ENCODE data around the gene C12orf75. TPM values are rescaled to one million over a fixed set of nuclear protein-coding genes. Genes with fewer than 3 reads are reported as not detected.
"Not testable (repeated sequence)": the region's sequence is repeated elsewhere in the genome, so short reads cannot be mapped to it uniquely, and the experiment has no call there.

C12orf75 gene
- total and polyA plus RNA-seq, 4 donors = 75.9 to 661 (median 229) TPM

GRCh38 chr12:105336411-105336810 is 5.9 kb downstream of the C12orf75 start:
- intact Hi-C loops (cut with DNase I) = loop anchor here in 1 of 2 donors (5.0 kb wide), 1 partner anchor 41 kb away; no protein-coding TSS in a partner anchor
- Histone ChIP-seq H3K27ac (ENCODE audit: low read depth in 1 of 2, low read length in 2 of 2) (peak overlapping the region in 1 of 2 donors; percentile 37), H3K4me1 (ENCODE audit: control insufficient read depth in 1 of 2, insufficient read depth in 2 of 2, low read length in 2 of 2) (peaks cover 3% of the 10 kb centered on the region in 2 donors), H3K36me3 (ENCODE audit: control insufficient read depth in 1 of 2, insufficient read depth in 2 of 2, low read length in 1 of 2) (no peaks in the 10 kb centered on the region), H3K27me3 (ENCODE audit: control insufficient read depth in 1 of 2, insufficient read depth in 2 of 2, low read length in 1 of 2) (no peaks in the 10 kb centered on the region), H3K4me3 (ENCODE audit: low read length in 2 of 2) (no peak overlapping the region), H3K9me3 (ENCODE audit: control insufficient read depth, low read length) (no peaks in the 10 kb centered on the region)
- ATAC-seq (ENCODE audit: low FRiP score) (no peak), DNase-seq (no peak)
- WGBS, 2 donors = 86 to 87% methylated on average over 7 of the region's 7 CpGs

GRCh38 chr12:105337391-105337790 is 6.9 kb downstream of the C12orf75 start:
- DNase-seq (no peak), ATAC-seq (ENCODE audit: low FRiP score) (no peak)
- Histone ChIP-seq H3K36me3 (ENCODE audit: control insufficient read depth in 1 of 2, insufficient read depth in 2 of 2, low read length in 1 of 2) (no peaks in the 10 kb centered on the region), H3K4me1 (ENCODE audit: control insufficient read depth in 1 of 2, insufficient read depth in 2 of 2, low read length in 2 of 2) (peaks cover 5% of the 10 kb centered on the region in 2 donors), H3K27me3 (ENCODE audit: control insufficient read depth in 1 of 2, insufficient read depth in 2 of 2, low read length in 1 of 2) (no peaks in the 10 kb centered on the region), H3K27ac (ENCODE audit: low read depth in 1 of 2, low read length in 2 of 2) (no peak overlapping the region), H3K4me3 (ENCODE audit: low read length in 2 of 2) (no peak overlapping the region), H3K9me3 (ENCODE audit: control insufficient read depth, low read length) (no peaks in the 10 kb centered on the region)
- intact Hi-C loops (cut with DNase I) = loop anchor here in 1 of 2 donors (5.0 kb wide), 1 partner anchor 40 kb away; no protein-coding TSS in a partner anchor
- WGBS, 2 donors = 86 to 93% methylated on average over 3 of the region's 3 CpGs

DNA sequence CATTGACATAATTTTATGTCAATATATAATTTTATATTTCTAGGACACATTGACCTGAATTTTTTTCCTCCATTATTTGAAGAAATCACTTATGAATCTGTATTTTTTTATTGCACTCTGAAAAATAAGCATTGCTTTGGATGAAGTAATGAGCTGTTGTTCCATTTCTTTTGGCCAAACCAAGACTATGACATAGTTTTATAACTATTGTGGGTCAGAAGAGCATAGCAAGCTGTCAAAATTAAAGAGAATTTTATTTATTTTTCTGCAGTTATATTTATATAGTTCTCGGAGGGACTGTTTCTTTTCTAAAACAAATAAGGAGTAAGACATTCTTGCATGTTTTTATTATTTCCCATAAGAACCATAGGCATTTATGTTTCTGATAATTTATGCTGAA is 8.5 kb downstream of the C12orf75 start:
- DNase-seq = no peak
- intact Hi-C loops (cut with DNase I) = loop anchor here in 1 of 2 donors (5.0 kb wide), 1 partner anchor 38 kb away; no protein-coding TSS in a partner anchor
- Histone ChIP-seq H3K4me1 (ENCODE audit: control insufficient read depth in 1 of 2, insufficient read depth in 2 of 2, low read length in 2 of 2) (peaks cover 3 to 8% of the 10 kb centered on the region in 2 donors), H3K36me3 (ENCODE audit: control insufficient read depth in 1 of 2, insufficient read depth in 2 of 2, low read length in 1 of 2) (no peaks in the 10 kb centered on the region), H3K9me3 (ENCODE audit: control insufficient read depth, low read length) (no peaks in the 10 kb centered on the region), H3K27ac (ENCODE audit: low read depth in 1 of 2, low read length in 2 of 2) (peak overlapping the region in 1 of 2 donors; percentile 8), H3K4me3 (ENCODE audit: low read length in 2 of 2) (no peak overlapping the region), H3K27me3 (ENCODE audit: control insufficient read depth in 1 of 2, insufficient read depth in 2 of 2, low read length in 1 of 2) (no peaks in the 10 kb centered on the region)
- WGBS, 2 donors = 2 to 5% methylated on average over 1 of the region's 1 CpG
- no peak for ATAC-seq (ENCODE audit: low FRiP score)

DNA sequence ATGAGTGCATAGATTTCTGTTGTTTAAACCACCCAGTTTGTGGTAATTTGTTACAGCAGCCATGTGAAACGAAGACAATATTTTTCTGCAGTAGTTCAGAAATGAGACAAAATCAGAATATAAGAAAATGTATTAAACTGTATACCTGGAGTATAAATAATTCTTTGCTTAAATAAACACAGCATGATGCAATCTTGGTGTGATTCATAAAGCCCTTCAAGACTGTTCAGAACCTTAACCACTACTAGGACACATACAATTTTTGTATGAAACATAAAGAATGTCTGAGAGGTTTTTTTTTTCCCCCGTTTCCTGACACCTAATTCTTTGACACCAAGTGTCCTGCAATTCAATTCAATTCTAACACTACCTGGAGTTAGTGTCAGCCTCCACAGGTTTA is 10.5 kb downstream of the C12orf75 start:
- Histone ChIP-seq H3K36me3 (ENCODE audit: control insufficient read depth in 1 of 2, insufficient read depth in 2 of 2, low read length in 1 of 2) (no peaks in the 10 kb centered on the region), H3K9me3 (ENCODE audit: control insufficient read depth, low read length) (no peaks in the 10 kb centered on the region), H3K4me1 (ENCODE audit: control insufficient read depth in 1 of 2, insufficient read depth in 2 of 2, low read length in 2 of 2) (peaks cover 3 to 8% of the 10 kb centered on the region in 2 donors), H3K4me3 (ENCODE audit: low read length in 2 of 2) (no peak overlapping the region), H3K27ac (ENCODE audit: low read depth in 1 of 2, low read length in 2 of 2) (no peak overlapping the region), H3K27me3 (ENCODE audit: control insufficient read depth in 1 of 2, insufficient read depth in 2 of 2, low read length in 1 of 2) (no peaks in the 10 kb centered on the region)
- DNase-seq (no peak), ATAC-seq (ENCODE audit: low FRiP score) (no peak)
- 94 to 98% methylated on average over 2 of the region's 2 CpGs for WGBS, 2 donors
- intact Hi-C loops (cut with DNase I) = no loop called here

- H3K4me1 ChIP-seq (ENCODE audit: control insufficient read depth in 1 of 2, insufficient read depth in 2 of 2, low read length in 2 of 2); H3K36me3 ChIP-seq (ENCODE audit: control insufficient read depth in 1 of 2, insufficient read depth in 2 of 2, low read length in 1 of 2); H3K4me3 ChIP-seq (ENCODE audit: low read length in 2 of 2); H3K9me3 ChIP-seq (ENCODE audit: control insufficient read depth, low read length); H3K27me3 ChIP-seq (ENCODE audit: control insufficient read depth in 1 of 2, insufficient read depth in 2 of 2, low read length in 1 of 2); DNase-seq; ATAC-seq (ENCODE audit: low FRiP score); intact Hi-C loops (cut with DNase I): not testable (repeated sequence)
- peak overlapping the region in 1 of 2 donors; percentile 41 for H3K27ac ChIP-seq (ENCODE audit: low read depth in 1 of 2, low read length in 2 of 2)
- WGBS, 2 donors = 94 to 96% methylated on average over 1 of the region's 1 CpG
These were observed 11.1 kb downstream of the C12orf75 start for GRCh38 chr12:105341620-105342019.

GRCh38 chr12:105342464-105342863 is 12.0 kb downstream of the C12orf75 start:
- Histone ChIP-seq H3K9me3 (ENCODE audit: control insufficient read depth, low read length) (no peaks in the 10 kb centered on the region), H3K27ac (ENCODE audit: low read depth in 1 of 2, low read length in 2 of 2) (peak overlapping the region; percentile 45 to 60), H3K36me3 (ENCODE audit: control insufficient read depth in 1 of 2, insufficient read depth in 2 of 2, low read length in 1 of 2) (no peaks in the 10 kb centered on the region), H3K4me3 (ENCODE audit: low read length in 2 of 2) (no peak overlapping the region), H3K27me3 (ENCODE audit: control insufficient read depth in 1 of 2, insufficient read depth in 2 of 2, low read length in 1 of 2) (no peaks in the 10 kb centered on the region), H3K4me1 (ENCODE audit: control insufficient read depth in 1 of 2, insufficient read depth in 2 of 2, low read length in 2 of 2) (peaks cover 3 to 7% of the 10 kb centered on the region in 2 donors)
- no peak for ATAC-seq (ENCODE audit: low FRiP score)
- DNase-seq = no peak
- intact Hi-C loops (cut with DNase I) = no loop called here

GRCh38 chr12:105343836-105344235 is 13.3 kb downstream of the C12orf75 start:
- Histone ChIP-seq H3K4me1 (ENCODE audit: control insufficient read depth in 1 of 2, insufficient read depth in 2 of 2, low read length in 2 of 2) (peaks cover 3 to 9% of the 10 kb centered on the region in 2 donors), H3K9me3 (ENCODE audit: control insufficient read depth, low read length) (no peaks in the 10 kb centered on the region), H3K27ac (ENCODE audit: low read depth in 1 of 2, low read length in 2 of 2) (peak overlapping the region in 1 of 2 donors; percentile 32), H3K4me3 (ENCODE audit: low read length in 2 of 2) (no peak overlapping the region), H3K36me3 (ENCODE audit: control insufficient read depth in 1 of 2, insufficient read depth in 2 of 2, low read length in 1 of 2) (no peaks in the 10 kb centered on the region), H3K27me3 (ENCODE audit: control insufficient read depth in 1 of 2, insufficient read depth in 2 of 2, low read length in 1 of 2) (no peaks in the 10 kb centered on the region)
- ATAC-seq (ENCODE audit: low FRiP score) (no peak), DNase-seq (no peak)
- intact Hi-C loops (cut with DNase I) = no loop called here
- 63 to 70% methylated on average over 1 of the region's 1 CpG for WGBS, 2 donors

DNA sequence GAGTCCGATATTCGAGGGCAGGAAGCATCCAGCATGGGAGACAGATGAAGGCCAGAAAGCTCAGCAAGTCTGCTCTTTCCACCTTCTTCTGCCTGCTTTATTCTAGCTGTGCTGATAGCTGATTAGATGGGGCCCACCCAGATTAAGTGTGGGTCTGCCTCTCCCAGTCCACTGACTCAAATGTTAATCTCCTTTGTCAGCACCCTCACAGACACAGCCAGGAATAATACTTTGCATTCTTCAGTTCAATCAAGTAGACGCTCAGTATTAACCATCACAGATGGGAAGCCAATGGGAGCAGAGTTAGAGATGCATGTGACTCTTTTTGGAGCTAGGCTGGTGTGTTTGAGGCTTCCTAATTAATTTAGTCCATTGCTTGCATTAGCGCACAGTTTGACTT is 17.0 kb downstream of the C12orf75 start:
- ATAC-seq (ENCODE audit: low FRiP score) (no peak), DNase-seq (no peak)
- H3K27me3 ChIP-seq (ENCODE audit: control insufficient read depth in 1 of 2, insufficient read depth in 2 of 2, low read length in 1 of 2) = no peaks in the 10 kb centered on the region
- WGBS, 2 donors = 65 to 71% methylated on average over 4 of the region's 4 CpGs
- intact Hi-C loops (cut with DNase I) = no loop called here
- H3K4me3 ChIP-seq (ENCODE audit: low read length in 2 of 2) = no peak overlapping the region
- H3K9me3 ChIP-seq (ENCODE audit: control insufficient read depth, low read length) = no peaks in the 10 kb centered on the region
- H3K4me1 ChIP-seq (ENCODE audit: control insufficient read depth in 1 of 2, insufficient read depth in 2 of 2, low read length in 2 of 2) = peaks cover under 1 to 13% of the 10 kb centered on the region in 2 donors
- no peaks in the 10 kb centered on the region for H3K36me3 ChIP-seq (ENCODE audit: control insufficient read depth in 1 of 2, insufficient read depth in 2 of 2, low read length in 1 of 2)
- no peak overlapping the region for H3K27ac ChIP-seq (ENCODE audit: low read depth in 1 of 2, low read length in 2 of 2)

GRCh38 chr12:105348142-105348541 is 17.7 kb downstream of the C12orf75 start:
- no peaks in the 10 kb centered on the region for H3K27me3 ChIP-seq (ENCODE audit: control insufficient read depth in 1 of 2, insufficient read depth in 2 of 2, low read length in 1 of 2)
- intact Hi-C loops (cut with DNase I) = no loop called here
- no peaks in the 10 kb centered on the region for H3K9me3 ChIP-seq (ENCODE audit: control insufficient read depth, low read length)
- WGBS, 2 donors = 71 to 77% methylated on average over 3 of the region's 3 CpGs
- peaks cover 4 to 11% of the 10 kb centered on the region in 2 donors for H3K4me1 ChIP-seq (ENCODE audit: control insufficient read depth in 1 of 2, insufficient read depth in 2 of 2, low read length in 2 of 2)
- no peak overlapping the region for H3K27ac ChIP-seq (ENCODE audit: low read depth in 1 of 2, low read length in 2 of 2)
- no peak overlapping the region for H3K4me3 ChIP-seq (ENCODE audit: low read length in 2 of 2)
- ATAC-seq (ENCODE audit: low FRiP score) (no peak), DNase-seq (no peak)
- H3K36me3 ChIP-seq (ENCODE audit: control insufficient read depth in 1 of 2, insufficient read depth in 2 of 2, low read length in 1 of 2) = no peaks in the 10 kb centered on the region

Measured in aorta (tissue), 5 donors.